CD4-positive, alpha-beta T cell treated with Interleukin-6 for 4 hours (primary cell): ENCODE data around the gene PLCG2.

Experiments used
- DNase-seq: peaks from one replicate; pipeline ENCODE4 v3.0.0-alpha.2; 2020; ENCODE audit warnings: mixed read lengths

PLCG2 gene

GRCh38 chr16:81882559-81882958 lies 103.5 kb downstream of the PLCG2 start:
- DNase-seq, result no peak

GRCh38 chr16:81883235-81883634 lies 104.1 kb downstream of the PLCG2 start:
- no peak for DNase-seq

GRCh38 chr16:81885976-81886586 lies 107.0 kb downstream of the PLCG2 start:
- no peak for DNase-seq

GRCh38 chr16:81888520-81889394 lies 109.7 kb downstream of the PLCG2 start:
- DNase-seq, result no peak

GRCh38 chr16:81891736-81892364 lies 112.8 kb downstream of the PLCG2 start:
- DNase-seq, result no peak

GRCh38 chr16:81894592-81894991 lies 115.5 kb downstream of the PLCG2 start:
- DNase-seq, result no peak

- no peak for DNase-seq
Measured at GRCh38 chr16:81896902-81897301, 117.8 kb downstream of the PLCG2 start.

GRCh38 chr16:81899601-81900000 lies 120.5 kb downstream of the PLCG2 start:
- DNase-seq, result no peak

GRCh38 chr16:81900014-81900413 lies 120.9 kb downstream of the PLCG2 start:
- DNase-seq, result no peak

GRCh38 chr16:81900456-81900855 lies 121.4 kb downstream of the PLCG2 start:
- no peak for DNase-seq

- no peak for DNase-seq
Measured at GRCh38 chr16:81901484-81901883, 122.4 kb downstream of the PLCG2 start.

- DNase-seq, result no peak
Measured at GRCh38 chr16:81902025-81902424, 122.9 kb downstream of the PLCG2 start.

GRCh38 chr16:81904320-81904719 lies 125.2 kb downstream of the PLCG2 start:
- DNase-seq, result no peak

- DNase-seq, result no peak
Measured at GRCh38 chr16:81905277-81905676, 126.2 kb downstream of the PLCG2 start.

GRCh38 chr16:81907681-81908080 lies 128.6 kb downstream of the PLCG2 start:
- DNase-seq, result no peak

GRCh38 chr16:81908466-81909262 lies 129.6 kb downstream of the PLCG2 start:
- no peak for DNase-seq

GRCh38 chr16:81910366-81910885 lies 131.3 kb downstream of the PLCG2 start:
- DNase-seq, result no peak

GRCh38 chr16:81912395-81912794 lies 133.3 kb downstream of the PLCG2 start:
- no peak for DNase-seq

GRCh38 chr16:81913222-81913621 lies 134.1 kb downstream of the PLCG2 start:
- DNase-seq, result no peak

GRCh38 chr16:81917375-81917774 lies 138.3 kb downstream of the PLCG2 start:
- no peak for DNase-seq

- no peak for DNase-seq
Measured at GRCh38 chr16:81918927-81919326, 139.8 kb downstream of the PLCG2 start.

GRCh38 chr16:81920498-81920897 lies 141.4 kb downstream of the PLCG2 start:
- no peak for DNase-seq
